HG02588 (cell line): ENCODE measurements around the gene MIER3.
"Not testable (repeated sequence)": the region's sequence is repeated elsewhere in the genome, so short reads cannot be mapped to it uniquely, and the experiment has no call there.

Experiments
- ATAC-seq: cut with Tn5 transposase; IDR thresholded peaks from one replicate; pipeline ENCODE4 v1.9.1; 2021; ENCODE audit warnings: mild to moderate bottlenecking, moderate library complexity; ENCODE audit not compliant: unreplicated experiment

Gene MIER3

GRCh38 chr5:56951946-56952691, at the start of gene MIER3:
Gene MIER3 (minus strand): TSS chr5:56952123. CDS start chr5:56952102, 21 bp downstream.
- ATAC-seq, result peak; percentile 93

GRCh38 chr5:56995596-56995995, 43.7 kb upstream of the MIER3 start:
- ATAC-seq, result no peak

GRCh38 chr5:56993241-56993640, 41.3 kb upstream of the MIER3 start:
- ATAC-seq, result no peak

- no peak for ATAC-seq
These were observed 37.8 kb upstream of the MIER3 start for GRCh38 chr5:56989676-56990075.

- ATAC-seq, result no peak
These were observed 36.6 kb upstream of the MIER3 start for GRCh38 chr5:56988490-56988889.

GRCh38 chr5:56987171-56987570, 35.2 kb upstream of the MIER3 start:
- no peak for ATAC-seq

GRCh38 chr5:56986626-56986947, 34.7 kb upstream of the MIER3 start:
- ATAC-seq, result no peak

- no peak for ATAC-seq
These were observed 34.2 kb upstream of the MIER3 start for GRCh38 chr5:56985936-56986625.

- no peak for ATAC-seq
These were observed 32.5 kb upstream of the MIER3 start for GRCh38 chr5:56984445-56984844.

GRCh38 chr5:56983593-56984361, 31.9 kb upstream of the MIER3 start:
- peak; percentile 52 for ATAC-seq

GRCh38 chr5:56981548-56982315, 29.8 kb upstream of the MIER3 start:
- ATAC-seq, result no peak

- no peak for ATAC-seq
These were observed 28.0 kb upstream of the MIER3 start for GRCh38 chr5:56979968-56980367.

GRCh38 chr5:56979526-56979925, 27.6 kb upstream of the MIER3 start:
- not testable (repeated sequence) for ATAC-seq

GRCh38 chr5:56977822-56978221, 25.9 kb upstream of the MIER3 start:
- no peak for ATAC-seq

GRCh38 chr5:56977021-56977420, 25.1 kb upstream of the MIER3 start:
- no peak for ATAC-seq

GRCh38 chr5:56974241-56974640, 22.3 kb upstream of the MIER3 start:
- ATAC-seq, result no peak

GRCh38 chr5:56973473-56973872, 21.6 kb upstream of the MIER3 start:
- no peak for ATAC-seq

GRCh38 chr5:56971275-56971674, 19.4 kb upstream of the MIER3 start:
- ATAC-seq, result no peak

GRCh38 chr5:56964173-56964572, 12.2 kb upstream of the MIER3 start:
- ATAC-seq, result no peak

- ATAC-seq, result no peak
These were observed 11.3 kb upstream of the MIER3 start for GRCh38 chr5:56963246-56963645.

GRCh38 chr5:56962286-56962685, 10.4 kb upstream of the MIER3 start:
- no peak for ATAC-seq
